ENCODE results near the gene FAM3C.

FAM3C gene

GRCh38 chr7:121351682-121352081, 44.4 kb downstream of the FAM3C start:
- no peak for DNase-seq (ENCODE audit: low read depth in 1 of 2, low spot score in 1 of 2)
- H3K27me3 ChIP-seq (ENCODE audit: insufficient read depth, poor library complexity, severe bottlenecking): no peaks in the 10 kb centered on the region
- no peak overlapping the region for H3K27ac ChIP-seq (replicated peaks)
- TF ChIP-seq SPI1 (IDR thresholded peaks at IDR 0.05; ENCODE audit: borderline replicate concordance, low read depth) (no peak), POLR2AphosphoS5 (IDR thresholded peaks at IDR 0.05; ENCODE audit: low read depth) (no peak), REST (IDR thresholded peaks at IDR 0.05; ENCODE audit: insufficient replicate concordance, low read depth) (no peak), GABPA (IDR thresholded peaks at IDR 0.05; ENCODE audit: low read depth) (no peak)
- TF ChIP-seq, protein P1, sequence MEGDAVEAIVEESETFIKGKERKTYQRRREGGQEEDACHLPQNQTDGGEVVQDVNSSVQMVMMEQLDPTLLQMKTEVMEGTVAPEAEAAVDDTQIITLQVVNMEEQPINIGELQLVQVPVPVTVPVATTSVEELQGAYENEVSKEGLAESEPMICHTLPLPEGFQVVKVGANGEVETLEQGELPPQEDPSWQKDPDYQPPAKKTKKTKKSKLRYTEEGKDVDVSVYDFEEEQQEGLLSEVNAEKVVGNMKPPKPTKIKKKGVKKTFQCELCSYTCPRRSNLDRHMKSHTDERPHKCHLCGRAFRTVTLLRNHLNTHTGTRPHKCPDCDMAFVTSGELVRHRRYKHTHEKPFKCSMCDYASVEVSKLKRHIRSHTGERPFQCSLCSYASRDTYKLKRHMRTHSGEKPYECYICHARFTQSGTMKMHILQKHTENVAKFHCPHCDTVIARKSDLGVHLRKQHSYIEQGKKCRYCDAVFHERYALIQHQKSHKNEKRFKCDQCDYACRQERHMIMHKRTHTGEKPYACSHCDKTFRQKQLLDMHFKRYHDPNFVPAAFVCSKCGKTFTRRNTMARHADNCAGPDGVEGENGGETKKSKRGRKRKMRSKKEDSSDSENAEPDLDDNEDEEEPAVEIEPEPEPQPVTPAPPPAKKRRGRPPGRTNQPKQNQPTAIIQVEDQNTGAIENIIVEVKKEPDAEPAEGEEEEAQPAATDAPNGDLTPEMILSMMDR (IDR thresholded peaks at IDR 0.05; ENCODE audit: insufficient read depth, low read length): no peak
- H3K4me3 ChIP-seq (replicated peaks; ENCODE audit: insufficient read depth, low read length): no peak overlapping the region

DNA sequence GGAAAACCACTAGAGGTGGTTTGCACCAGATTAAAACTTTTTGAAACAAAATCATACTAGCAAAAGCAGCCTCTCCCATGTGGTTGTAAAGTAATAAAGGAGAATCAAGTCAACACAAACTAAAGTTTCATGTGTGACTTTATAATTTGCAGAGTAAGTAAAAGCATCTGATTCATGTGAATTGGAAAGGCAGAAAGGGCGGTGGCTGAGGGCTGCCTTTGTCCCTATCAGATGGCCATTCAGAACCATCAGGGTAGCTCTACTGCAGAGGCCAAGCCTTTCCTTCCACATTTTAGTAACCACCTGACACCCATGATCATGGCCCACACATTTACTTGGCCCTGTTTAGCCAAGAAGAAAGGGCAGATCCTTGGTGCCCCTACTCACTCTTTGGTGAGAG, 51.6 kb downstream of the FAM3C start:
- no peak for DNase-seq (ENCODE audit: low read depth in 1 of 2, low spot score in 1 of 2)
- H3K27me3 ChIP-seq (ENCODE audit: insufficient read depth, poor library complexity, severe bottlenecking): no peaks in the 10 kb centered on the region
- no peak overlapping the region for H3K4me3 ChIP-seq (replicated peaks; ENCODE audit: insufficient read depth, low read length)
- TF ChIP-seq SPI1 (IDR thresholded peaks at IDR 0.05; ENCODE audit: borderline replicate concordance, low read depth): no peak
- TF ChIP-seq, protein P1 (IDR thresholded peaks at IDR 0.05; ENCODE audit: insufficient read depth, low read length): no peak
- no peak for TF ChIP-seq GABPA (IDR thresholded peaks at IDR 0.05; ENCODE audit: low read depth)
- TF ChIP-seq POLR2AphosphoS5 (IDR thresholded peaks at IDR 0.05; ENCODE audit: low read depth): no peak
- TF ChIP-seq REST (IDR thresholded peaks at IDR 0.05; ENCODE audit: insufficient replicate concordance, low read depth): no peak
- no peak overlapping the region for H3K27ac ChIP-seq (replicated peaks)

DNA sequence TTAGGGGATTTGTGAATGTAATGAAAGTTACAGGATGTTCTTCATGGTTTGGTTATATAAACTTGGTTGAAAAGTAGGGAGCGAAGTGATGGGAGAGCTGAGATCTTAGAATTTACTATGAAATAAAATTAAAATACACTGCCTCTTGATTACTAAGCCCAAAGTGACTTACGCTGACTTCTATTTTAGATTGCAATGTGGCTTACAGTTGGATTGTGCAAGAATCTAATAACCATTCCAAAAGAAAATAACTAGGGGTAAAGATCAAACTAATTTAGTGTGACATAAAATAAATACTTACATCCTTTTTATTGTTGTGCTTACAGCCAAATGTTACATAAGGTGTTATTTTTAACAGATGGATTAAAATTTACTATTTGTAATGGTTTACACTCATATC, 52.0 kb downstream of the FAM3C start:
- no peak for DNase-seq (ENCODE audit: low read depth in 1 of 2, low spot score in 1 of 2)
- Histone ChIP-seq H3K27ac (replicated peaks) (no peak overlapping the region), H3K27me3 (ENCODE audit: insufficient read depth, poor library complexity, severe bottlenecking) (no peaks in the 10 kb centered on the region), H3K4me3 (replicated peaks; ENCODE audit: insufficient read depth, low read length) (no peak overlapping the region)
- TF ChIP-seq POLR2AphosphoS5 (IDR thresholded peaks at IDR 0.05; ENCODE audit: low read depth) (no peak), REST (IDR thresholded peaks at IDR 0.05; ENCODE audit: insufficient replicate concordance, low read depth) (no peak), GABPA (IDR thresholded peaks at IDR 0.05; ENCODE audit: low read depth) (no peak)

DNA sequence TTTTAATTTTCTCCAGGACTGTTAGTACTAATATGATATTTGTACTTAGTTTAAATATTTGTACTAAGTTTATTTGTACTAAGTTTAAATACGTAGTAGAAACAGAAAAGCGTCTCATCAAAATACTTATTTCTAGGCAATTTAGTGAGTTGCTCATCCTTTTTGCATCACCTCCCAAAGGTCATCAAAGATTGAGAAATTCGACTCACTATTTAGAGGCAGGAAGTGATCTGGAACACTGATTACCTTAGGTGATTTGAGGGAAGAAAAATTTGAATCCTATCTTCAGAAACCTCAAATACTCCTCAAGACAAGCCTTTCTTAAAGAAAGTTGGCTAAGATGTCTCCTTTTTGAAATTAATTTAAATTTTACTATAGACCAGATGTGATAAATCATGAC, 52.8 kb downstream of the FAM3C start:
- no peak overlapping the region for H3K27ac ChIP-seq (replicated peaks)
- DNase-seq (ENCODE audit: low read depth in 1 of 2, low spot score in 1 of 2): no peak
- no peak overlapping the region for H3K4me3 ChIP-seq (replicated peaks; ENCODE audit: insufficient read depth, low read length)
- H3K27me3 ChIP-seq (ENCODE audit: insufficient read depth, poor library complexity, severe bottlenecking): no peaks in the 10 kb centered on the region
- TF ChIP-seq POLR2AphosphoS5 (IDR thresholded peaks at IDR 0.05; ENCODE audit: low read depth) (no peak), GABPA (IDR thresholded peaks at IDR 0.05; ENCODE audit: low read depth) (no peak), REST (IDR thresholded peaks at IDR 0.05; ENCODE audit: insufficient replicate concordance, low read depth) (no peak), SPI1 (IDR thresholded peaks at IDR 0.05; ENCODE audit: borderline replicate concordance, low read depth) (no peak)
- TF ChIP-seq, protein P1 (IDR thresholded peaks at IDR 0.05; ENCODE audit: insufficient read depth, low read length): no peak
